ENCODE measurements around the gene ARHGAP25.

ARHGAP25 gene

DNA sequence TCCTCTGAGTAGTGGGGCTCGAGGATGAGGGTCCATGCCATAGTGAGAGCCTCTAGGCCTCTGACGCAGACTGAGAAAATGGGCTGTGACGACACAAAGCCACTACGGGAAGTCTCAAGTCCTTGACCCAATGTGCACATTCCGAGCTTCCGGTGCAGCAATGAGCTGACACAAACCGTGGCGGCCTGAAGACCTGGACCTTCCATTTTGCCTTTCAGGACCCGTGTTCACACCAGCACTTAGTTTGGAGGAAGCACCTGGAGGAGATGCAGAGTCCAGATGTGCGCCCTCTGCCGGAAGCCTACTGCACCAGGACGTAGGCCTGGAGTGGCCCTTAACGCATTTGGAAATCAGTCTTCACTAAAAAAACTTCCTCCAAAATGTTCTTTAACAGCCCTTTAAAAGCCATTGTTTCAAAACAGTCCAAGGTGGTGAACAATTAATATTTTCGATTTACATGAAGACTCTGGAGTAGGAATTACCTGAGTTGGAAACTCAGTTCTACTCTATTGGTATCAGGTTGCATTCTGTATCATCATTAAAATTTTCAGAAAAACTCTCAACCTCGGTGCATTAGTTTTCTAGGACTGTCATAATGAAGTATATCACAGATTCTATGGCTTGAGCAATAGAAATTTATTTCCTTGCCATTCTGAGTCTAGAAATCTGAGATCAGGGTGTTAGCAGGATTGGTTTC, 102.7 kb downstream of the ARHGAP25 start:
- DNase-seq, result no peak

- DNase-seq, result no peak
Observed at GRCh38 chr2:68837861-68838341, 103.3 kb downstream of the ARHGAP25 start.

DNA sequence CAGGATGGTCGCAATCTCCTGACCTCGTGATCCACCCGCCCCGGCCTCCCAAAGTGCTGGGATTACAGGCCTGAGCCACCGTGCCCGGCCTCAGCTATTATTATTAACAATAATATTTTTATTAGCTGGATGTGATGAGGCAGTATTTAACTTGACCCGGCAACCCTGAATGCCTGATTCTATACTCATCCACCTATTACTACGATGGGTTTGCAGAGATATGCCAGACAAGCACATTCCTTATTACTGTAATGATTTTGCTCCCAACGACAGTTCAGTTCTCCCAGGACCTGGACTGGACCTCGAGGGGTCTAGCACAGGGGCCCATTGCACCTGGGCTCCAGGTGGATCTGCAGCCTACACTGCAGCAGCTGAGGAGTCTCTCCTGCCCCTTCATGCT, 104.0 kb downstream of the ARHGAP25 start:
- no peak for DNase-seq

- no peak for DNase-seq
Observed at GRCh38 chr2:68839260-68839833, 104.7 kb downstream of the ARHGAP25 start.

- DNase-seq, result no peak
Observed at GRCh38 chr2:68845043-68845442, 110.4 kb downstream of the ARHGAP25 start.

DNA sequence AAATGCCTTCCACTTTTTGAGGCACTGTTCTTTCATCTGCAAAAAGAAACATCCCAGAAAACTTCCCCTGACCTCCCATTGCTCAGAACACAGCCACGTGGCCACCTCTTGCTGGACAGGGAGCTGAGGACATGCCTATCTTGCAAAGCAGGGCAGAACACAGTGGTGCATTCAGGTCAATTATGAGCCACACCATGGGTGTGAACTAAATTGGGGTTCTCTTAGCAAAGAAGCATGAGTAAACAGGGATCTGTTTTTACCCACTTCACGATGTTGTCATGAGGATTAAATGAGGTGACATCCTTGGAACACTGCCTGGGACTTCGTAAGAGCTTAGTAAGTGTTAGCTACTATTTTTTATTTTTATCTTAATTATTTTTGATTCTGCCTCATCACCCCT, 111.5 kb downstream of the ARHGAP25 start:
- DNase-seq, result no peak

DNA sequence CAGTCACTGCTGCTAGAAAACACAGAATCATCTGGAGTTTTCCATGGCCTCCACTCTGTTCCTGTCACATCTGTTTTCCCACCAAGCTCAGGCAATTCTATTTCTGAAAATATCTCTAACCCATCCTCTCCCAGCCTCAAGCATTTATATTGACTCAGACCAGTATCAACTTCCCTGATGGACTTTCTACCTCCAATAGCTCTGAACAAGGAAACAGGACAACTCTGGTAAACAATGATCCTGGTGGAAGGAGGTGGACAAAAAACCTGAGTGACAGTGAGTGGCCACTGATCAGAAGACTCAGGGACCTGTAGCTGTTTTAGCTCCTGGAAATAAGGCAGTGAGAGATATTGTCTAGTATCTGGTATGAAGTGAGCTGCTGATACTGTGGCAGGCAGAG, 113.1 kb downstream of the ARHGAP25 start:
- no peak for DNase-seq

- DNase-seq, result no peak
Observed at GRCh38 chr2:68849579-68850030, 115.0 kb downstream of the ARHGAP25 start.

DNA sequence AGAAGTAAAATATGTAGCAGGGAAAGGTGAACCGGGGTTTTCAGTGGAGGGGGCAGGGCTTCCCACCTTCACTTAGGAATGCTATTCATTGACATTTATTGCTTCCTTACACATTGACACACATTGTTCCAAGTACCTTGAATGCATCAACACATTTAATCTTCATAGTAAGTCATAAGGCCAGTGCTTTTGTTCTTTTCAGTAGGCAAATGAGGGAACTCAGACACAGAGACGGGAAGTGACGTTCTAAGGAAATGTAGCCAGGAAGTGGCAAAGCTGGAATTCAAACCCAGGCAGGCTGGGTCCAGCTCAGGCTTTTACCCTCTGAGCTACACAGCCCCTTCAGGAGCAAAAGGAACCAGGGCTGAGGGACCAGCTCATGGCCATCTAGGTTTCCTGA, 115.9 kb downstream of the ARHGAP25 start:
- DNase-seq, result no peak

- no peak for DNase-seq
Observed at GRCh38 chr2:68853035-68853434, 118.4 kb downstream of the ARHGAP25 start.

- DNase-seq, result no peak
Observed at GRCh38 chr2:68853915-68854314, 119.3 kb downstream of the ARHGAP25 start.

DNA sequence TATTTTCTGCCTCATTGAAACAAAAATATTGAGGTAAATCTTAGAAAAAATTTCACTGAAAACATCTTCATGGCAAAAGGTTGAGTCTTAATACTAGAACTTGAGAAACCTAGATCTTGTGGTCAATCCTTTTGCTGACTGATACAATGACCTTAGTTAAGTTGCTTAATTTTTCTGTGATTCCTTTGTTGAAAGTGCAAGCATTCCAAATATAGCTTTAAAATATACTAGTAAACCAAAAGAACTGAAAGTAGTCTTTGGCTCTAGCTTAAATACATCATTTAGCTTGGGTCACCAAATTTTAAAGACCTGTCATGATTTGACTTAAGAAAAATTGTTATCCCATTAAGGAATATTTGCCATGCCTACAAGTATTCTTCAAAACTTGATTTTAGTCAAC, 119.9 kb downstream of the ARHGAP25 start:
- DNase-seq, result no peak

GRCh38 chr2:68855550-68855949, 120.9 kb downstream of the ARHGAP25 start:
- no peak for DNase-seq

- DNase-seq, result no peak
Observed at GRCh38 chr2:68857202-68857845, 122.7 kb downstream of the ARHGAP25 start.

- no peak for DNase-seq
Observed at GRCh38 chr2:68857855-68858456, 123.3 kb downstream of the ARHGAP25 start.

GRCh38 chr2:68860111-68860510, 125.5 kb downstream of the ARHGAP25 start:
- no peak for DNase-seq

GRCh38 chr2:68861330-68861729, 126.7 kb downstream of the ARHGAP25 start:
- DNase-seq, result no peak

DNA sequence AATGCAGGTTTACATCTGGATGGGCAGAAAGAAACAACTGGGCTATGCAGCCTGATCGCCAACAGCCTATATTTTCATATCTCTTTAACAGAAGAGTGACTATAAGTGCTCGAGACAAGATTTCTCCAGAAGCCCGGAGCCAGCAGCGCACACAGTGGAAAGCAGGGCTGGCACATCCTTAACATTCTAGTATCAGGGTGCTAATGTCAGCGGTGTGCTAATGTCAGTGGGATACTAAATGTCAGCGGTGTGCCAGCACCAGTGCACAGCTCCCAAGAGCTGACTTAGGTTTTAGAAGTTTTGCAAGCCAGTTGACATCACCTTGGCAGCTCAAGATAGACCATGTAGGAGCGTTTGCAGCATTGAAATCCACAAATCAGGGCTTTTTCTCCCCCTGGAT, 128.3 kb downstream of the ARHGAP25 start:
- no peak for DNase-seq

DNA sequence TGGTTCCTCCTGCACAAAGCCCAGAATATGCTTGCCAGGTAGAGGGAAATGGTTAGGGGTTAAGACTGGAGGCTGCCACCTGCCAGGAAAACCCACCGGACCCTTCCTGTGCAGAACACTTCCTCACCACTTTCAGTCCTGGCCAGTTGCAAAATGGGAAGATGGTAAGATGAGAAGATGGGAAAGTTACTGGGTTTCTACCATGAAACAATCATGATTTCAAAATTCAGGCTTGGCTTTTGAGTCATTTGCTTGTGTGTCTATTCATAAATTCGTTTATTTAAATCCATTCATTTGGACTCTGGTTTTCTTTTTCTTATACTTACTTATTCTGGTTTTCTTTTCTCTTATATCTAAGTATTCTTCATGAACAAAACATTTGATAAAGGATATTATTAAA, 129.4 kb downstream of the ARHGAP25 start:
- no peak for DNase-seq

- DNase-seq, result no peak
Observed at GRCh38 chr2:68865108-68865507, 130.5 kb downstream of the ARHGAP25 start.

GRCh38 chr2:68870215-68870614, 135.6 kb downstream of the ARHGAP25 start:
- DNase-seq, result no peak

GRCh38 chr2:68871159-68871764, 136.7 kb downstream of the ARHGAP25 start, which contains the start of gene BMP10:
TSS of gene BMP10 (minus strand) at chr2:68871397. CDS start at chr2:68871358, 39 bp downstream.
- DNase-seq, result no peak

Measured in NCI-H345 (cell line).